ENCODE data around the gene CAB39. TPM values are rescaled to one million over a fixed set of nuclear protein-coding genes. Genes with fewer than 3 reads are reported as not detected.

CAB39 gene
- total RNA-seq, 4 donors from 2014 or later, result 73.6 to 105 (median 83.9) TPM

GRCh38 chr2:230676546-230676945, 36.1 kb upstream of the CAB39 start:
- WGBS, result 85% methylated on average over 4 of the region's 4 CpGs
- Histone ChIP-seq H3K4me3 (no peak overlapping the region), H3K9me3 (peaks cover 0 to 14% (median 9%) of the 10 kb centered on the region in 4 donors), H3K27ac (replicated peaks in 1 of 4) (no peak overlapping the region), H3K27me3 (no peaks in the 10 kb centered on the region), H3K36me3 (no peaks in the 10 kb centered on the region), H3K4me1 (no peaks in the 10 kb centered on the region)
- intact Hi-C loops (cut with DNase I), result no loop called here
- DNase-seq (ENCODE audit: extremely low spot score), result no peak
- TF ChIP-seq POLR2A (IDR thresholded peaks at IDR 0.05; ENCODE audit: low read depth), result no peak
- TF ChIP-seq CTCF (IDR thresholded peaks at IDR 0.05), result no peak
- TF ChIP-seq POLR2AphosphoS5 (IDR thresholded peaks at IDR 0.05), result no peak

GRCh38 chr2:230677201-230677946, 35.3 kb upstream of the CAB39 start:
- intact Hi-C loops (cut with DNase I), result no loop called here
- WGBS, result 96% methylated on average over 5 of the region's 5 CpGs
- H3K27ac ChIP-seq (replicated peaks in 1 of 4), result no peak overlapping the region

DNA sequence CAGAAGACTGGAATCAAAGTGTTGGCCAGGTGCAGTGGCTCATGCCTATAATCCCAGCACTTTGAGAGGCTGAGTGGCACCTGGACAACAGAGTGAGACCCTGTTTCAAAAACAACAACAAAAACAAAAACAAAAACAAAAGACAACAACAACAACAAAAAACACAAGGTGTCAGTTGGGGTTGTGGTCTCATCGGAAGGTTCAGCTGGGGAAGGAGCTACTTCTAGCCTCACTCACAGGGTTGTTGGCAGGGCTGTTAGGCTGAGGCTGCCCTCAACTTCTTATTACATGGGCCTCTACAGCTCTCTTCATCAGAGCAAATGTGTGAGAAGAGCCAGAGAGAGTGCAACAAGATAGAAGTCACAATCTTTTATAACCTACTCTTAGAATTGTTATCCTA, 34.6 kb upstream of the CAB39 start:
- TF ChIP-seq EP300 (IDR thresholded peaks at IDR 0.05), result no peak
- TF ChIP-seq POLR2AphosphoS5 (IDR thresholded peaks at IDR 0.05), result no peak
- no peak for TF ChIP-seq POLR2A (IDR thresholded peaks at IDR 0.05; ENCODE audit: low read depth)
- no peak for TF ChIP-seq CTCF (IDR thresholded peaks at IDR 0.05)
- intact Hi-C loops (cut with DNase I), result no loop called here
- Histone ChIP-seq H3K4me3 (no peak overlapping the region), H3K9me3 (peaks cover 0 to 14% (median 9%) of the 10 kb centered on the region in 4 donors), H3K27me3 (no peaks in the 10 kb centered on the region), H3K27ac (replicated peaks in 1 of 4) (no peak overlapping the region), H3K36me3 (no peaks in the 10 kb centered on the region), H3K4me1 (no peaks in the 10 kb centered on the region)
- WGBS, result 100% methylated on average over 1 of the region's 1 CpG
- DNase-seq (ENCODE audit: extremely low spot score), result no peak

More at GRCh38 chr2:230677201-230677946, 35.3 kb upstream of the CAB39 start:
- Histone ChIP-seq H3K36me3 (no peaks in the 10 kb centered on the region), H3K4me1 (no peaks in the 10 kb centered on the region), H3K9me3 (peaks cover 0 to 14% (median 9%) of the 10 kb centered on the region in 4 donors), H3K27me3 (no peaks in the 10 kb centered on the region), H3K4me3 (no peak overlapping the region)
- no peak for TF ChIP-seq POLR2A (IDR thresholded peaks at IDR 0.05; ENCODE audit: low read depth)
- no peak for TF ChIP-seq EP300 (IDR thresholded peaks at IDR 0.05)
- no peak for TF ChIP-seq POLR2AphosphoS5 (IDR thresholded peaks at IDR 0.05)
- TF ChIP-seq CTCF (IDR thresholded peaks at IDR 0.05), result no peak
- no peak for DNase-seq (ENCODE audit: extremely low spot score)

GRCh38 chr2:230678451-230678850, 34.2 kb upstream of the CAB39 start:
- Histone ChIP-seq H3K4me3 (no peak overlapping the region), H3K4me1 (no peaks in the 10 kb centered on the region), H3K36me3 (no peaks in the 10 kb centered on the region), H3K9me3 (peaks cover 0 to 14% (median 9%) of the 10 kb centered on the region in 4 donors), H3K27ac (replicated peaks in 1 of 4) (no peak overlapping the region), H3K27me3 (no peaks in the 10 kb centered on the region)
- TF ChIP-seq POLR2AphosphoS5 (IDR thresholded peaks at IDR 0.05) (no peak), EP300 (IDR thresholded peaks at IDR 0.05) (no peak), POLR2A (IDR thresholded peaks at IDR 0.05; ENCODE audit: low read depth) (no peak), CTCF (IDR thresholded peaks at IDR 0.05) (no peak)
- no peak for DNase-seq (ENCODE audit: extremely low spot score)
- intact Hi-C loops (cut with DNase I), result no loop called here
